DND-41 (cell line): Measurements from ENCODE around the gene PTPRN2.
A peak's percentile ranks its signal among the peaks of the same experiment; 100 is the strongest.

Experiments used
- ATAC-seq: fragments of 200-7000 bp; cut with Tn5 transposase; 3 replicates; pipeline ENCODE4 v1.9.1; 2021; ENCODE audit warnings: low read depth; ENCODE audit not compliant: insufficient read depth
- DNase-seq: peaks from one replicate; pipeline ENCODE4 v3.0.0-alpha.2; 2020
- H2AFZ ChIP-seq: 2 replicates; pipeline ENCODE4 v1.6.0; 2012; ENCODE audit warnings: low read depth, low read length
- H3K27ac ChIP-seq: 2 replicates; pipeline ENCODE4 v1.5.1; 2012; ENCODE audit warnings: low read length, inconsistent platforms
- H3K27me3 ChIP-seq: fragments of 200-600 bp; sonication (generic); 2 replicates; pipeline ENCODE4 v1.6.0; 2012; ENCODE audit warnings: low read length, mild to moderate bottlenecking, inconsistent platforms; ENCODE audit not compliant: insufficient read depth, poor library complexity
- H3K36me3 ChIP-seq: 2 replicates; pipeline ENCODE4 v1.5.1; 2012; ENCODE audit warnings: low read length, inconsistent platforms; ENCODE audit not compliant: insufficient read depth
- H3K4me1 ChIP-seq: 2 replicates; pipeline ENCODE4 v1.5.1; 2012; ENCODE audit warnings: mild to moderate bottlenecking, low read length; ENCODE audit not compliant: insufficient read depth
- H3K4me2 ChIP-seq: 2 replicates; pipeline ENCODE4 v1.6.0; 2012; ENCODE audit warnings: mild to moderate bottlenecking, moderate library complexity, low read length, inconsistent platforms; ENCODE audit not compliant: insufficient read depth
- H3K4me3 ChIP-seq, 2 experiments: fragments of 200-600 bp in 1 of 2; shearing (Covaris generic) in 1 of 2; 2 replicates each; pipeline ENCODE4 v1.5.1; 2012 to 2016; ENCODE audit warnings: inconsistent platforms in 2 of 2, low read length in 2 of 2, mild to moderate bottlenecking in 2 of 2, low read depth in 1 of 2, moderate library complexity in 1 of 2
- H3K79me2 ChIP-seq: 2 replicates; pipeline ENCODE4 v1.6.0; 2012; ENCODE audit warnings: low read length, inconsistent platforms; ENCODE audit not compliant: insufficient read depth
- H3K9ac ChIP-seq: 2 replicates; pipeline ENCODE4 v1.6.0; 2012; ENCODE audit warnings: low read depth, mild to moderate bottlenecking, inconsistent platforms, low read length, moderate library complexity
- H3K9me3 ChIP-seq: 2 replicates; pipeline ENCODE4 v1.5.1; 2012; ENCODE audit warnings: low read length, moderate library complexity, mild to moderate bottlenecking, inconsistent platforms; ENCODE audit not compliant: insufficient read depth, severe bottlenecking
- H4K20me1 ChIP-seq: 2 replicates; pipeline ENCODE4 v1.6.0; 2012; ENCODE audit warnings: low read length; ENCODE audit not compliant: insufficient read depth
- EZH2 ChIP-seq: IDR thresholded peaks from 3 replicates; pipeline ENCODE4 v1.6.1; 2012; ENCODE audit warnings: borderline replicate concordance, low read depth, mild to moderate bottlenecking, moderate library complexity, low read length, inconsistent platforms; ENCODE audit not compliant: severe bottlenecking
- TF ChIP-seq, protein P1 (sequence below): IDR thresholded peaks from 2 replicates; pipeline ENCODE4 v1.5.1; 2012; ENCODE audit warnings: borderline replicate concordance, low read length, moderate library complexity, mild to moderate bottlenecking; ENCODE audit not compliant: poor library complexity, severe bottlenecking; ENCODE audit errors: extremely low read depth

Gene PTPRN2

DNA sequence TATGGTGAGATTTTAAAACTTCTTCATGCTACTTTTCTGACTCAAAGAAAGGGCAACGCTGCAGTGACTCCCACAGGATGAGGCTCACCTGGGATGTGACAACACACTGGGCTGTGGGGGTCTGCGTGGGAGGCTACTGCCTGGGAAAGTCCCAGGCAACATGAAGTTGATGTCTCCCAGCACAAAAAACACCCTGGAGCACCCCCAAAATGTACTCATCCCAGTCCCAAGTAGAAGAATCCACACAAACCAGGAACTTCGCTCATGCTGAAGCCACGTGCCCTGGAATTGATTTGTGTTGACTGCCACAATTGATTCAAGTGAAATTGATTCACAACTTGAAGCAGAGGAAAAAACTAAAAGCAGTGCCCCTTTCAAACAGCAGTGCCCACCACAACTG lies 24.9 kb upstream of the PTPRN2 start:
- H3K9me3 ChIP-seq, result no peaks in the 10 kb centered on the region
- no peak overlapping the region for H3K4me2 ChIP-seq
- no peak overlapping the region for H3K9ac ChIP-seq
- no peaks in the 10 kb centered on the region for H3K4me1 ChIP-seq
- no peaks in the 10 kb centered on the region for H3K79me2 ChIP-seq
- no peak for DNase-seq
- no peaks in the 10 kb centered on the region for H3K27me3 ChIP-seq
- H3K4me3 ChIP-seq, result no peak overlapping the region
- H3K36me3 ChIP-seq, result peaks cover 66% of the 10 kb centered on the region
- H4K20me1 ChIP-seq, result no peaks in the 10 kb centered on the region
- TF ChIP-seq EZH2, result no peak
- TF ChIP-seq, protein P1, sequence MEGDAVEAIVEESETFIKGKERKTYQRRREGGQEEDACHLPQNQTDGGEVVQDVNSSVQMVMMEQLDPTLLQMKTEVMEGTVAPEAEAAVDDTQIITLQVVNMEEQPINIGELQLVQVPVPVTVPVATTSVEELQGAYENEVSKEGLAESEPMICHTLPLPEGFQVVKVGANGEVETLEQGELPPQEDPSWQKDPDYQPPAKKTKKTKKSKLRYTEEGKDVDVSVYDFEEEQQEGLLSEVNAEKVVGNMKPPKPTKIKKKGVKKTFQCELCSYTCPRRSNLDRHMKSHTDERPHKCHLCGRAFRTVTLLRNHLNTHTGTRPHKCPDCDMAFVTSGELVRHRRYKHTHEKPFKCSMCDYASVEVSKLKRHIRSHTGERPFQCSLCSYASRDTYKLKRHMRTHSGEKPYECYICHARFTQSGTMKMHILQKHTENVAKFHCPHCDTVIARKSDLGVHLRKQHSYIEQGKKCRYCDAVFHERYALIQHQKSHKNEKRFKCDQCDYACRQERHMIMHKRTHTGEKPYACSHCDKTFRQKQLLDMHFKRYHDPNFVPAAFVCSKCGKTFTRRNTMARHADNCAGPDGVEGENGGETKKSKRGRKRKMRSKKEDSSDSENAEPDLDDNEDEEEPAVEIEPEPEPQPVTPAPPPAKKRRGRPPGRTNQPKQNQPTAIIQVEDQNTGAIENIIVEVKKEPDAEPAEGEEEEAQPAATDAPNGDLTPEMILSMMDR, result no peak
- no peak overlapping the region for H2AFZ ChIP-seq
- H3K27ac ChIP-seq, result no peak overlapping the region
- no peak for ATAC-seq

DNA sequence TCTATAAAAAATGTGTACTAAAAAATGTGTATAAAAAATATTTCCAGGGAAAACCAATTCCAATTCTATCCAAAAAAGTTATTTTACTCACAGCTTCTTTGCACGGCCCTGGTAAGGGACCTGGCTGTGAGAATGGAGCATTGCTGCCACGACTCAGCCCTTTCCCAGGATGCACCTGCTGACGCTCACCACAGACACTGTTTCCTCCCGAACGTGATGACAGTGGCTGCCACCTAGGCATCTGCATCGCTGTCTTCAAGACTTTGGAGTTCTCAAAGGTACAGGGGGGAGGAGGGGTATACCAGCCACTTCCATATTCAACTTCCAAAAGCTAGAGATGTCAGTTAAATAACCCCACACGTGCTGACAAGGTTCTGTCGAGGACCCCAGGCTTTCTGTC lies 23.9 kb upstream of the PTPRN2 start:
- TF ChIP-seq, protein P1, result no peak
- no peak for TF ChIP-seq EZH2
- DNase-seq, result peak; percentile 40
- H3K79me2 ChIP-seq, result no peaks in the 10 kb centered on the region
- no peak overlapping the region for H3K4me3 ChIP-seq
- no peak overlapping the region for H3K9ac ChIP-seq
- peak; percentile 67 for ATAC-seq
- no peaks in the 10 kb centered on the region for H3K27me3 ChIP-seq
- no peak overlapping the region for H3K27ac ChIP-seq
- no peaks in the 10 kb centered on the region for H3K4me1 ChIP-seq
- H3K4me2 ChIP-seq, result no peak overlapping the region
- H3K9me3 ChIP-seq, result no peaks in the 10 kb centered on the region
- H4K20me1 ChIP-seq, result no peaks in the 10 kb centered on the region
- no peak overlapping the region for H2AFZ ChIP-seq
- peaks cover 73% of the 10 kb centered on the region for H3K36me3 ChIP-seq

DNA sequence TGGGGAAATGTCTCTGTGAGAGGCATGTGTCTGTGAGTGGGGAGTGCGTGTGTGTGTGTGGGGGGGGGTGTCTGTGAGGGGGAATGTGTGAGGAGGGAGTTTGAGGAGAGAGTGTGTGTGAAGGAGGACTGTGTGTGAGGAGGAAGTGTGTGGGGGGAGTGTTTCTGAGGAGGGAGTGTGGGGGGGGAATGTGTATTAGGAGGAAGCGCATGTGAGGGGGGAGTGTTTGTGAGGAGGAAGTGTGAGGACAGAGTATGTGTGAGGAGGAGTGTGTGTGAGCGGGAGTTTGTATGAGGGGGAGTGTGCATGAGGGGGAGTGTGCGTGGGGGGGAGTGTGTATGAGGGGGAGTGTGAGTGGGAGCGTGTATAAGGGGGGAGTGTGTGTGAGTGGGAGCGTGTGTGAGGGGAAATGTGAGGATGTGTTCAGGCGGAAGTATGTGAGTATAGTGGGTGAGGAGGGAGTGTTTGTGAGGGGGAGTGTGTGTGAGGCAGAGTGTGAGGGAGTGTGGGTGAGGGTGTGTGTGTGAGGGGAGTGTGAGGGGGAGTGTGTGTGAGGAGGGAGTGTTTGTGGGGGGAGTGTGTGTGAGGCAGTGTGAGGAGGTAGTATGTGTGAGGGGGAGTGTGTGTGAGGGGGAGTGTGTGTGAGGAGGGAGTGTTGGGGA lies 21.8 kb upstream of the PTPRN2 start:
- H3K27me3 ChIP-seq, result no peaks in the 10 kb centered on the region
- DNase-seq (no peak), ATAC-seq (0 out of 3 replicates have a peak, but pooled peaks have one; percentile 6)
- H3K9me3 ChIP-seq, result no peaks in the 10 kb centered on the region
- H4K20me1 ChIP-seq, result no peaks in the 10 kb centered on the region
- H3K4me2 ChIP-seq, result no peak overlapping the region
- no peak overlapping the region for H3K4me3 ChIP-seq
- H3K36me3 ChIP-seq, result peaks cover 68% of the 10 kb centered on the region
- H2AFZ ChIP-seq, result no peak overlapping the region
- no peak overlapping the region for H3K27ac ChIP-seq
- no peaks in the 10 kb centered on the region for H3K79me2 ChIP-seq
- H3K9ac ChIP-seq, result no peak overlapping the region
- TF ChIP-seq, protein P1, result no peak
- no peak for TF ChIP-seq EZH2
- H3K4me1 ChIP-seq, result no peaks in the 10 kb centered on the region

DNA sequence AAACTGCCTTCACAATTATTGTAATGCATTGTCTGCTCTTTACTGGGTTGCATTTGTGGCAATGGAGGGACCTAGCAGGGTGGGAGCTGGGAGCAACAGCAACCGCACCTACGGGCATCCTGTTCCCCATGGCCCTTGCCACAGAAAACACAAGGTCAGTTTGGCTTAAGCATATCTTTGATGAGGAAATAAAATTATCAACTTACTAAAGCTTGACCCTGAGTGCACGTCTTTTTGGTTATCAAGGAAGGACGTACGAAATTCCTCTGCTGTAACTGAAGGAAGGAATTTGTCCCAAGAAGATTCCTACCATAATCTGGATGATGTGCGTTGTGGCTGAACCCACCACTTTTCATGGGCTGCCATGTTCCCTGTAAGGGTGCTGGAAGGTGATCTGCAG lies 19.9 kb upstream of the PTPRN2 start:
- Histone ChIP-seq H3K4me3 (no peak overlapping the region), H3K4me2 (no peak overlapping the region), H3K27me3 (no peaks in the 10 kb centered on the region), H3K79me2 (no peaks in the 10 kb centered on the region), H2AFZ (no peak overlapping the region), H3K9me3 (no peaks in the 10 kb centered on the region), H3K9ac (no peak overlapping the region), H4K20me1 (no peaks in the 10 kb centered on the region; the same call in 1 of the 2 replicates), H3K27ac (no peak overlapping the region), H3K4me1 (no peaks in the 10 kb centered on the region), H3K36me3 (peaks cover 72% of the 10 kb centered on the region)
- DNase-seq, result no peak
- no peak for ATAC-seq
- TF ChIP-seq, protein P1, result no peak
- no peak for TF ChIP-seq EZH2
